ENCODE data around the gene METTL13.
A peak's percentile ranks its signal among the peaks of the same experiment; 100 is the strongest.
"Not testable (repeated sequence)": the region's sequence is repeated elsewhere in the genome, so short reads cannot be mapped to it uniquely, and the experiment has no call there.

The METTL13 gene

GRCh38 chr1:171769754-171770153 is 11.7 kb upstream of the METTL13 start:
- no peak for DNase-seq (ENCODE audit: low read depth in 3 of 3)

DNA sequence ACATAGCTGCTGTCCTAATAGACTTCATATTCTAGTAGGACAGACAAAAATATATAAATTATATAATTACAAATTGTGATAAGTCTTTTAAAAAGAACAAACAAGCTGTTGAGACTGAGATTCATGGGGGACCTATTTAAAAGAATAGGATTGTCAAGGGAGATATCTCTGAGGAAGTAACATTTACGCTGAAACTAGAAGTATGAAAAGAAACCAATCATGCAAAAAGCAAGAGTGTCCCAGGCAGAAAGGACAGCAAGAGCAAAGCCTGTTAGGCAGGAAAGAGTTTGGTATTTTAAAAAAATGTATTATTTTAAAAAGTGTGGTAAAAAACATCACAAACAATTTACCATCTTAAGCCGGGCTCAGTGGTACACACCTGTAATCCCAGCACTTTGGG is 9.1 kb upstream of the METTL13 start:
- DNase-seq (ENCODE audit: low read depth in 3 of 3) = no peak

- DNase-seq (ENCODE audit: low read depth in 3 of 3) = no peak
Observed at GRCh38 chr1:171780583-171781175, 781 bp upstream of the METTL13 start.

DNA sequence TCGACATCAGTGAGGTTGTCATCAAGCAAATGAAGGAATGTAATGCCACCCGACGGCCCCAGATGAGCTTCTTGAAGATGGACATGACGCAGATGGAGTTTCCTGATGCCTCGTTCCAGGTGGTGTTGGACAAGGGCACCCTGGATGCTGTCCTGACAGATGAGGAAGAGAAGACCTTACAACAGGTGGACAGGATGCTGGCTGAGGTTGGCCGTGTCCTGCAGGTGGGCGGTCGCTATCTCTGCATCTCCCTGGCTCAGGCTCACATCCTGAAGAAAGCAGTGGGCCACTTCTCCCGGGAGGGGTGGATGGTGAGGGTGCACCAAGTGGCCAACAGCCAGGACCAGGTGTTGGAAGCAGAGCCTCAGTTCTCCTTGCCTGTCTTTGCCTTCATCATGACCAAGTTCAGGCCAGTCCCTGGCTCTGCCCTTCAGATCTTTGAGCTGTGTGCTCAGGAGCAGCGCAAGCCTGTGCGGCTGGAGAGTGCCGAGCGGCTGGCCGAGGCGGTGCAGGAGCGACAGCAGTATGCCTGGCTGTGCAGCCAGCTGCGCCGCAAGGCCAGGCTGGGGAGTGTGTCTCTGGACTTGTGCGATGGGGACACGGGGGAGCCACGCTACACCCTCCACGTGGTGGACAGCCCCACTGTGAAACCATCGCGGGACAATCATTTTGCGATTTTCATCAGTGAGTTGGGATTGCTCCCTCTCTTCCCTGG is 2.5 kb downstream of the METTL13 start:
- DNase-seq (ENCODE audit: low read depth in 3 of 3) = no peak

- DNase-seq (ENCODE audit: low read depth in 3 of 3) = no peak
Observed at GRCh38 chr1:171784784-171785183, 3.3 kb downstream of the METTL13 start.

DNA sequence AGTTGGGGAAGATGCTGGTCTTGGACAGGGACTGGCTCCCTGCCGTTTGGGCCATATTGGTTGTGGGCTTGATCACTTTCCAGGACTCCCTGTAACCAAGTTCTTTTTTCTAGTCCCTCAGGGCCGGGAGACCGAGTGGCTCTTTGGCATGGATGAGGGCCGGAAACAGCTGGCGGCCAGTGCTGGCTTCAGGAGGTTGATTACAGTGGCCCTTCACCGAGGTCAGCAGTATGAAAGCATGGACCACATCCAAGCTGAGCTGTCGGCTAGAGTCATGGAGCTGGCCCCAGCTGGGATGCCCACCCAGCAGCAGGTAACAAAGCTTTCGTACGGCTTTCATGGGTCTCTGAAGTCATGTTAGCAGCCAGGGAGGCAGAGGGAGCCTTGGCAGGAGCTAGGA is 4.3 kb downstream of the METTL13 start:
- no peak for DNase-seq (ENCODE audit: low read depth in 3 of 3)

GRCh38 chr1:171786534-171786933 is 5.1 kb downstream of the METTL13 start:
- DNase-seq (ENCODE audit: low read depth in 3 of 3) = no peak

DNA sequence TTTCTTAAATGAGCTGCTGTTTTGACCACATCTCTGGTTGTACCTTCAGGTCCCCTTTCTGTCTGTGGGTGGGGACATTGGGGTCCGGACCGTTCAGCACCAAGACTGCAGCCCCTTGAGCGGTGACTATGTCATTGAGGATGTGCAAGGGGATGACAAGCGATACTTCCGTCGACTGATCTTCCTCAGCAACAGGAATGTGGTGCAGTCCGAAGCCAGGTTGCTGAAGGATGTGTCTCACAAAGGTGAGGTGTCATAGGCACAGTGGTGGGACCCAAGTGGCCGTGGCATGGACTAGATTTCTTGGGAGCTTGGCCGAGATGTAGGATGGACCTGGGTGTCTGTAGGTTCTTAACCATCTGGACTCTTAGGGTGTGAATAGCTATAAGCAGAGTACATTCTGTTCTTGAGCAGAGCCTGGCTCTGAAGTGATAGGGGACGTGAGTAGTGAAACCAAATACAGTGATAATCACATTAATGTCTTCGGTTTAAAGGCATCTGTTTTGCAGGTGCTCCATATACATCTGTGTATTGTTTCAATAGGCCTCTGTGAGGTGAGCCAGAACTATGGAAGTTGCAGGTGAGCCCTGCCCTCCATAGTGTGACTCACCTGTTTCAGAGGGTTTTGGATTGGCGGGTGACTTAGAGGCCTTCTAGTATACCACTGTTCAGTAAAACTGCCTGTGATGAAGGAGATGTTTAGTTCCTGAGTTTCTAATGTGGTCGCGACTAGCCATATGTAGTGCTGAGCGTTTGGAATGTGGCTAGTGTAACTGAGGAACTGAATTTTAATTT is 6.4 kb downstream of the METTL13 start:
- no peak for DNase-seq (ENCODE audit: low read depth in 3 of 3)

GRCh38 chr1:171788696-171789095 is 7.2 kb downstream of the METTL13 start:
- DNase-seq (ENCODE audit: low read depth in 3 of 3) = no peak

- no peak for DNase-seq (ENCODE audit: low read depth in 3 of 3)
Observed at GRCh38 chr1:171790318-171790717, 8.9 kb downstream of the METTL13 start.

DNA sequence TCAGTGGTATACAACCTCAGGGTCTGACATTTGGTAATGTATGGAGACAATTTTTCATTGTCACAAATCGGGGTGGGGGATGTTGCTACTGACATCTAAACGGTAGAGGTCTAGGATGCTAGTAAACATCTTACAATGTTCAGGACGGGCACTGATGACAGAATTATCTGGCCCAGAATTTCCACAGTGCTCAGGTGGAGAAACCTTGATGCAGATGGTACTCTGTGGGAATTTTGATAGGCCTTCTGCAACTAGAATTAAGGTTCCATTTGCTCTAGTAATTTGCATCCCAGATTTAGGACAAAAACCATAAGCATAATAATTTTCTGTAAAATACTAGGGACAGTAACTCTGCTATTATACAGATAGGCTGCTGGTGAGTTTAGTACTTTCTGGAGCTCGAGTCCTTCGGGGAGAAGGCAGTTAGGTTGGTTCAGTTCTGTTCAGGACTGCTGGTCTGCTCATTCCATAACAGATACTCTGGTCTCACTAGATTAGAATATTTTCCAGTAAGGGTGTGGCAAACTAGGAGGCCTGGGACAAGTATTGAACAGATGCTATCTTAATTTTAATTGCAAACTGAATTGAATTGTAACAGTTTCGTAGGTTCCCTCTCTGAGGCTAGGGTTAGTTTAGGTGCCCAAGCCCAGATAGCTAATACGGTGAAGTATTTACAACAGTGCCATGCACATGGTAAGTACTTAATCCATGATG is 11.4 kb downstream of the METTL13 start:
- DNase-seq (ENCODE audit: low read depth in 3 of 3) = no peak

GRCh38 chr1:171793636-171794035 is 12.2 kb downstream of the METTL13 start:
- DNase-seq (ENCODE audit: low read depth in 3 of 3) = no peak

DNA sequence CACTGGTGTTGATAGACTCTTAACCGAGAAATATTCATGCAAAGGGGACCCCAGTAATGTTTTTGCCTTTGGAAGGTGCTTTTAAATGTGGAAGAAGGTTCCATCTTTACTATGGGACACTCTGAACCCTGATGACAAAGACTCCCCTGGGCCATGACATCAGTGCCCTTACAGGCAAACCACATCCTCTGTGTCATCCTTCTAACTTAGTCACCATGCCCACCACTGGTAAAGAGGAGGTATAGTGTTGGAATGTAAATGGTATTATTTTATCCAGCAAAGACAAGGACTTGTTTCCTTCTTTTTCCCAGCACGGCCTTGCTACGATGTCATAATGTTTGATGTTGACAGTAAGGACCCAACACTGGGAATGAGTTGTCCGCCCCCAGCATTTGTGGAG is 12.6 kb downstream of the METTL13 start:
- peak; percentile 15 to 46 (median 37) for DNase-seq (ENCODE audit: low read depth in 3 of 3)

- no peak for DNase-seq (ENCODE audit: low read depth in 3 of 3)
Observed at GRCh38 chr1:171796592-171796991, 15.1 kb downstream of the METTL13 start.

DNA sequence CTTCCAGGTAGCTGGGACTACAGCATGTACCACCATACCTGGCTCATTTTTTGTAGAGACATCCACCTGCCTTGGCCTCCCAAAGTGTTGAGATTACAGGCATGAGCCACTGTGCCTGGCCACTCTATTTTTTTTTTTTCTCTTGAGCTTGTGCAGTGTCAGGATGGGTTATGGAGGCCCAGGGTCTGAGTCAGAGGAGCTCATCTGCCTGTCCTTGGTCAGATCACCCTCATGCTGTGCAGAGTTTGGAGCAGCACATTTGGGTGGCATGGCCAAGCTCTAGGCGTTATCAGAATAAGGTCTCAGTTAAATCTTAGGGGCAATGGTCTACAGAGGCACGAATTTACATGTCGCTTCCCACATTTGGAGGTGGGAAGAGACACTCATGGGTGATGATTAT is 16.9 kb downstream of the METTL13 start:
- DNase-seq (ENCODE audit: low read depth in 3 of 3) = no peak

- no peak for DNase-seq (ENCODE audit: low read depth in 3 of 3)
Observed at GRCh38 chr1:171798765-171799164, 17.3 kb downstream of the METTL13 start.

DNA sequence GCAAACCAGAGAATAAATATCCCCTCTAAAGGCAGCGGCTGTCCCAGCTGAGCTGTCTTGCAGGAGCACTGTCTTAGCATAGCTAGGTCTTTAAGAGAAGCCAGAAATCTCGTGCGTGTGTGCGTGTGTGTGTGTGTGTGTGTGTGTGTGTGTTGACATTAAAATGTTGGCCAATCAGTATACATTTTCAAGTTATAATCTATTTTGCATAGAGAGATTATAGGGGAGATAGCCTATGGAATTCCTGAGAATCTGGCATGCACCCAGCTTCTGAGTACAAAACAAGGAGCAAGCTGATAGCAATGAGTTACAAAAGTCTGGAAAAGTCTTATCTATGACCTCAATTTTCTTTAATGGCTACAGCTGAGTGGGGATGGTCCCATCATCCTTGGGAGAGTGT is 17.7 kb downstream of the METTL13 start:
- no peak for DNase-seq (ENCODE audit: low read depth in 3 of 3)

- not testable (repeated sequence) for DNase-seq (ENCODE audit: low read depth in 3 of 3)
Observed at GRCh38 chr1:171799698-171800097, 18.2 kb downstream of the METTL13 start.

- no peak for DNase-seq (ENCODE audit: low read depth in 3 of 3)
Observed at GRCh38 chr1:171800342-171800741, 18.9 kb downstream of the METTL13 start.

DNA sequence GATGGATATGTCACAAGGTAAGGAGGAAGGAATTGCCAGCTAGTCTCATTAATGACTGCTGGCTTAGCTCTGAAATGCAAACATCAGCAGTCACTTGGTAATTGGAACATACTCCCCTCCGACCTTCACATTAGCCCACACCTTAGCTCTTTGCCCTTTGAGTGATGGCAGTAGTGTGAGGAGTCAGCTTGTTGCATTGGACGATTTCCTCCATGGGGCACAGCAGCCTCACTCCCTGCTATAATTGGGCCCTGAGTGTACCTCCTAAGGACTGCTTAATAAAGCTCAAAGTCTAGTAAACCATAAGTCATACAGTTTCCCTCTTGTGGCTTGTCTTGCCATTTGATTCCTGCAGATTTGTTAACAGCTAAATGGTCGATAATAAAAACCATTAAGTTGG is 19.4 kb downstream of the METTL13 start:
- DNase-seq (ENCODE audit: low read depth in 3 of 3) = no peak

GRCh38 chr1:171801487-171801891 is 20.0 kb downstream of the METTL13 start:
- no peak for DNase-seq (ENCODE audit: low read depth in 3 of 3)

DNA sequence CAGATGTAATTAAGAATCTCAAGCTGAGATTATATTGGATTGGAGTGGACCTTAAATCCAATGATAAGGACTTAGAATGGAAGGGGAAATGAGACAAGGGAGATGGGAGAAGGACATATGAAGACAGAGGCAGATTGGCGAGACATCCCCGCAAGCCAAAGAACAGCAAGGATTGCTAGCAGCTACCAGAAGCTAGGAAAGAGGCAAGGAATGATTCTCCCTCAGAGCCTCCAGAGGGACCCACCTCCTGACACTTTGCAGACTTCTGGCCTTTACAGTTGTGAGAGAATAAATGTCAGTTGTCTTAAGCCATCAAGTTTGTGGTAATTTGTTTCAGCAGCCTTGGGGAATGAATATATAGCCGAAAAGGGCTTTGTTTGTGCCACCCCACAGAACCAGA is 20.7 kb downstream of the METTL13 start:
- DNase-seq (ENCODE audit: low read depth in 3 of 3) = no peak

All from stimulated activated CD4-positive, alpha-beta T cell treated with anti-CD3 and anti-CD28 coated beads, TNF-alpha, amount 100 ng/mL, for 24 hours (primary cell).